GM12801 (cell line): Measurements from ENCODE around the gene CAPN10.

Source experiments
- TF ChIP-seq, protein P1 (sequence below): IDR thresholded peaks from one replicate; pipeline ENCODE4 v1.5.1; 2011; ENCODE audit warnings: control low read depth; ENCODE audit not compliant: insufficient read length; ENCODE audit errors: extremely low read depth

CAPN10 gene

DNA sequence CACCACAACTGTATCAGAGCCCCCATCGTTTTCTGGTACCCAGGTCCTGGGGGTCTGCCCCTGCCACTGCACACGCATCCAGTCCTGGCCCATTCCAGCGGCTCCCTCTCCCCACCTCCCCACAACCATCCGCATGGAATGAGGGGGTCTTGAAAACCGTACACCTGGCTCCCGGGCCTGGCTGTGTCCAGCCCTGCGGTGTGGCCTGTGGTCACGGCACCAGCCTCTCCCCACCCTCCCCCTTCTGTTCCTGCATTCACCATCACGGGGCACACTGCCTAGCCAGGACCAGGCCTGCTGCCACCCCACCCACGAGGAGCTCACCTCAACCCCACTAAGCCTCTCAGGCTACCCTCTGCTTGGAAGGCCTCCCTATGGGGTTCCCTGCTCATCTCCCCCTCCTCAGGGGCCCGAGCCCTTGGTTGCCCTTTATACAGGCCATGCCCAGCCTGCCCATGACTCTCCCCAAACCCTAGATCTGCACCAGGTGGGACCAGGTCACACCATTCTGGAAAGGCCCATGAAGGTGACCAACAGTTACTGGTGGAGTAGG lies 50.1 kb downstream of the CAPN10 start:
- TF ChIP-seq, protein P1, sequence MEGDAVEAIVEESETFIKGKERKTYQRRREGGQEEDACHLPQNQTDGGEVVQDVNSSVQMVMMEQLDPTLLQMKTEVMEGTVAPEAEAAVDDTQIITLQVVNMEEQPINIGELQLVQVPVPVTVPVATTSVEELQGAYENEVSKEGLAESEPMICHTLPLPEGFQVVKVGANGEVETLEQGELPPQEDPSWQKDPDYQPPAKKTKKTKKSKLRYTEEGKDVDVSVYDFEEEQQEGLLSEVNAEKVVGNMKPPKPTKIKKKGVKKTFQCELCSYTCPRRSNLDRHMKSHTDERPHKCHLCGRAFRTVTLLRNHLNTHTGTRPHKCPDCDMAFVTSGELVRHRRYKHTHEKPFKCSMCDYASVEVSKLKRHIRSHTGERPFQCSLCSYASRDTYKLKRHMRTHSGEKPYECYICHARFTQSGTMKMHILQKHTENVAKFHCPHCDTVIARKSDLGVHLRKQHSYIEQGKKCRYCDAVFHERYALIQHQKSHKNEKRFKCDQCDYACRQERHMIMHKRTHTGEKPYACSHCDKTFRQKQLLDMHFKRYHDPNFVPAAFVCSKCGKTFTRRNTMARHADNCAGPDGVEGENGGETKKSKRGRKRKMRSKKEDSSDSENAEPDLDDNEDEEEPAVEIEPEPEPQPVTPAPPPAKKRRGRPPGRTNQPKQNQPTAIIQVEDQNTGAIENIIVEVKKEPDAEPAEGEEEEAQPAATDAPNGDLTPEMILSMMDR: no peak

DNA sequence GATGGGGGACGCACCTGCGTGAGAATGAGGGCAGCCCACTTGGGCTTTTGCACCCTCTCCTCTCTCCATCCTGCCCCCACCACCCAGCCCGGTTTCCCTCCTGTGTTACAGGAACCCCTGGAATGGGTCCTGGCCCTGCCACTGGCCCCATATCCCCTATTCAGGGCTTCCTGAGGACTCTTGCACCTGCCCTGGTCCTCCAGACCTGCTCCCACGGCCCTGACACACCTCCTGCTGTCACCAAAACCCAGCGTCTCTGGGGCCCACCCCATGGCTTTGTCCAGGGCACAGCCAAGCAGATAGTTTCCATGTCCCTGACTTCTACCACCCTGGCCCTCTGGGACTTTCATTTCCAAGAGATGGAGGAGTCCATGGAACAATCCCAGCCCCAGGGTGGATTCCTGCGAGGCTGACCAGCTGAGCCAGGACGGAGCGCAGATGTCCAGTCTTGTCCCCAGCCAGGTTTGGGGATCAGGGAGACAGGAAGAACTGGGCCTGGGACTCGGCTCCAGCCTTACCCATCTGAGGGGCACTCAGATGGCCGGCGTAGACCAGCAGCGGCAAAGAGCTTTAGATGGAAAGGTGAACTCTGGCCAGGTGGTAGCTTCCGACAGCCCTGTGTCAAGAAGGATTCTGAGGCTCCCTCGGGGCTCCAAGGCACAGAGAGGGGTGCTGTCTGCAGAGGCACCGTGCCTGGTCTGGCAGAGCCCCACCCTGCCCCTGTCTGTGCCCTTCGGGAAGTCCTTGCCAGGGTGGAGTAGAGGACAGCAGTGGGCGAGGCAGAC lies 50.8 kb downstream of the CAPN10 start:
- TF ChIP-seq, protein P1: no peak

DNA sequence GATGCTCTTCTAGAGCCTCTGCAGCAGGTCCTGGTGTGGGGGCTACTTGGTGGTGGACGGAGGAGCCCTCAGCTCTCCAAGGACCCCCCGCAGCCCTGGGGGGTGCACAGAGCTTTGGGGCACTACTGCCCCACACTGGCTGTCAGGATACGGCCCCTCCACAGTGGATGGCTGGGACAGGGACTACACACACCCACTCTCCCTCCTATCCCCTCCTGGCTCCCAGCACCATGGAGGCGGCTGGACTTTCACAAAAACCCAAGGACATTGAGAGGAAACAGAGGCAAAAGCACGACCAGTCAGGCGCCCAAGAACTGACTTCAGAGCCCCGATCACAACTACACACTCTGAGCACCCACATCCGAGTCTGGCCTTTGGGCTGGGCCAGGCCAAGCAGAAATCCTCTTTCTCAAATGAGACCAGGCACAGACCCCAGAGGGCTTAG lies 51.4 kb downstream of the CAPN10 start:
- TF ChIP-seq, protein P1: no peak

DNA sequence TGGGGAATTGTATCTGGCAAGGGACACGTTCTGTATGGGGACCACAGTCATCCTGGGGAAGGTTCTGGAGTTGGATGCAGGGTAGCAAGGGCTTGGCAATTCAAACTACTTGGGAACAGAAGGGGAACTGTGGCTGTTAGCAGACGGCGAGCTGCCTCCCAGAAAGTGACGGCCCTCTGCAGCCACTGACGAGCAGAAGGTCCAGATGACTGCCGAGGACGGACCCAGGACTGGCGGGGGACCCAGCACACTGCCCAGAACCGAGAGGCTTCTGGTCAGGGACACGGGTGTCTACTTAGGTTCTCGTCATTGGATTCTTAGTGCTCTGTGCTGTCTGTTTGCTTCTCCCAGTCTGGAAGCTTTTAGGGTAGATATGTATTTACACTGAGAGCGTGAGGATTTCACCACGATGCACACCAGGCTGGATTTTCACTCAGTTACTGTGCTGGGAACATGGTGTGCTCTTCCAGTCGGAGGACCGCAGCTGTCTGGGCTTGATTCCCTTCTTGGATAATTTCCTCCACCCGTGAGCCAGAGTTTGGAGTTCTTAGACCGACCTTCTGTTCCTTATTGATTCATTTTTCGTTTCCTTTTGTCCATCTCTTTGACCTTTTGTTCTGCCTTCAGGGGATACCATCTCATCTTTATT lies 52.1 kb downstream of the CAPN10 start:
- TF ChIP-seq, protein P1: no peak

DNA sequence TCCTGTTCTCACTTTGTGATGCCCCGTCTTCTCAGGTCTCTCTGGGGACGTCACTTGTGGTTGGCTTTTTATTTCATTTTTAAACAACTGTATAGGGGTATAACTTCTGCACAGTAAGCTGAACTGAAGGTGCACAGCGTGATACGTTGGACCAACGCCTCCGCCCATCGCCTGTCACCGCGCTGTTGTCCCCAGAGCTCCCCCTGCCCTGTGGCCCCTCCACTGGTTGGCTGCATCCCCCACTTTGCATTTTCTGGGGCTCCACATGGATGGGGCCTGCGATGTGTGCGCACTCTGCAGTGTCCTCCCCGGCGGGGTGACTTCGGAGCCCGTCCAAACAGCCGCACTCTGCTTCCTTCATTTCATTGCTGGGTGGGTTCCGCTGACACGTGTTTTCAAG lies 53.0 kb downstream of the CAPN10 start:
- TF ChIP-seq, protein P1: no peak

DNA sequence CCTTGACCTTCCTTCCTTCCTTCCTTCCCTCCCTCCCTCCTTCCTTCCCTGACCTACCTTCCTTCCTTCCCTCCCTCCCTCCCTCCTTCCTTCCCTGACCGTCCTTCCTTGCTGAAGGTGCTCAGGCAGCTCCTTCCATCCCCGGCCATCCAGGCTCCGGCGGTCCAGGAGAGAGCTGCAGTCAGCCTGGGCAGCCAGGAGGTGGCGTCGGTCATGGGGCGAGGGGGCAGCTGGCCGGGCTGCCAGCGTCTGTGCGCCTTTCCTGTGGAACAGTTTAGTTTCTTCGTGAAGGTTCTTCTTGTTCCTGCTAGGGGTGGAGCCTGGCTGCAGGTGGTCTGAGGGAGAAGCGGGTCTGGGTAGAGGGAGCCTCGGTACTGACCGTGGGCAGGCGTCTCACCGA lies 54.4 kb downstream of the CAPN10 start:
- TF ChIP-seq, protein P1: no peak

DNA sequence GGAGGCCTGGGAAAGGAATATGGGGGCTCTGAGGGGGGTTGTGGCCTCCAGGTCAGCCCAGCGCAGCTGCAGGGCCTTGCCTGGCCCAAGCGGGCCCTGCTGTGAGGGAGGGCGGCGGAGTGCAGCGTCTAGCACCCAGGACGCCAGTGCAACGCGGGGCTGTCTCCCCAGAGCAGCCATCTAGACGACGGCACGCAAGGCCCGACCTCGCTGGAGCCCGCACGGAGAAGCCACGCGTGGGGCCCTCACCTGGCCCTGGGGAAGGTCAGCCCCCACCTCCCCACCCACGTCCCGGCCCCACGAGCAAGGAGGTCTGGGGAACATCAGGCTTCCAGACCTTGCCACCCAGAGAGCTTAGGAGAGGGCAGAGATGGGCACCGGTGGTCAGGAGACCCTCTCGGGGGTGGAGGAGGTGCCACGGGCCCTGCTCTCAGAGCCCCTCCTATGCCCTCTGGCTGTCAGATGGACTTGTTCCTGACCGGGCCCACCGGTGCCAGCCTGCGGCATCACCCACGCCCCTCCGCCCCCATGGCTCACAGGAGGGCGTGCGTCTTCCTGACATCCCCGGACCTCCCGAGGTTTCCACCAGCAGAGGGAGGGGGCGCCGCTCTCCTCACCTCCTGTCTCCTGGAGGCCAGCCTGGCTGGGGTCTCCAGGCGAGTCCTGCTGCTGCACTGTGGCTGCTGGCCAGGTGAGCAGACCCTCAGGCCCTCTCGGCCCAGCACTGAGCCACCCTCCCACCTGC lies 55.7 kb downstream of the CAPN10 start:
- TF ChIP-seq, protein P1: no peak
